Measurements from ENCODE around the gene TCERG1L. TPM values are rescaled to one million over a fixed set of nuclear protein-coding genes. Genes with fewer than 3 reads are reported as not detected.

Gene TCERG1L
- 0.05 and 0.12 TPM in 2 replicates for total RNA-seq

- Mint-ChIP-seq H3K27me3 (ENCODE audit: insufficient read depth) (peaks cover 39% of the 10 kb centered on the region), H3K36me3 (ENCODE audit: low read depth) (no peaks in the 10 kb centered on the region), H3K4me3 (no peak within 1 kb of the TSS), H3K27ac (no peak within 1 kb of the TSS), H3K4me1 (ENCODE audit: low read depth) (no peaks in the 10 kb centered on the region), H3K9me3 (no peaks in the 10 kb centered on the region)
- no peak for DNase-seq (ENCODE audit: low spot score)
- intact Hi-C loops (cut with micrococcal nuclease) = no loop called here
These were observed at the start of gene TCERG1L for GRCh38 chr10:131311661-131312477. TCERG1L (minus strand) TSS chr10:131311721; CDS start chr10:131311635, 86 bp downstream.

GRCh38 chr10:131358741-131359442 lies 47.4 kb upstream of the TCERG1L start:
- no peaks in the 10 kb centered on the region for H3K4me1 Mint-ChIP-seq (ENCODE audit: low read depth)
- H3K4me3 Mint-ChIP-seq = no peak overlapping the region
- no peaks in the 10 kb centered on the region for H3K27me3 Mint-ChIP-seq (ENCODE audit: insufficient read depth)
- no peaks in the 10 kb centered on the region for H3K36me3 Mint-ChIP-seq (ENCODE audit: low read depth)
- no peak for DNase-seq (ENCODE audit: low spot score)
- H3K9me3 Mint-ChIP-seq = no peaks in the 10 kb centered on the region
- intact Hi-C loops (cut with micrococcal nuclease) = no loop called here
- no peak overlapping the region for H3K27ac Mint-ChIP-seq

GRCh38 chr10:131356442-131356841 lies 44.9 kb upstream of the TCERG1L start:
- H3K9me3 Mint-ChIP-seq = no peaks in the 10 kb centered on the region
- H3K4me1 Mint-ChIP-seq (ENCODE audit: low read depth) = no peaks in the 10 kb centered on the region
- no peak overlapping the region for H3K4me3 Mint-ChIP-seq
- H3K36me3 Mint-ChIP-seq (ENCODE audit: low read depth) = no peaks in the 10 kb centered on the region
- DNase-seq (ENCODE audit: low spot score) = no peak
- H3K27me3 Mint-ChIP-seq (ENCODE audit: insufficient read depth) = no peaks in the 10 kb centered on the region
- H3K27ac Mint-ChIP-seq = no peak overlapping the region
- intact Hi-C loops (cut with micrococcal nuclease) = no loop called here

GRCh38 chr10:131355881-131356280 lies 44.4 kb upstream of the TCERG1L start:
- intact Hi-C loops (cut with micrococcal nuclease) = no loop called here

GRCh38 chr10:131355056-131355455 lies 43.5 kb upstream of the TCERG1L start:
- H3K27ac Mint-ChIP-seq = no peak overlapping the region
- intact Hi-C loops (cut with micrococcal nuclease) = no loop called here
- no peak for DNase-seq (ENCODE audit: low spot score)
- H3K27me3 Mint-ChIP-seq (ENCODE audit: insufficient read depth) = no peaks in the 10 kb centered on the region
- H3K4me1 Mint-ChIP-seq (ENCODE audit: low read depth) = no peaks in the 10 kb centered on the region
- no peaks in the 10 kb centered on the region for H3K9me3 Mint-ChIP-seq
- no peaks in the 10 kb centered on the region for H3K36me3 Mint-ChIP-seq (ENCODE audit: low read depth)
- H3K4me3 Mint-ChIP-seq = no peak overlapping the region

More at GRCh38 chr10:131355881-131356280, 44.4 kb upstream of the TCERG1L start:
- H3K4me3 Mint-ChIP-seq = no peak overlapping the region
- H3K9me3 Mint-ChIP-seq = no peaks in the 10 kb centered on the region
- H3K27ac Mint-ChIP-seq = no peak overlapping the region
- no peaks in the 10 kb centered on the region for H3K36me3 Mint-ChIP-seq (ENCODE audit: low read depth)
- no peak for DNase-seq (ENCODE audit: low spot score)
- H3K27me3 Mint-ChIP-seq (ENCODE audit: insufficient read depth) = no peaks in the 10 kb centered on the region
- H3K4me1 Mint-ChIP-seq (ENCODE audit: low read depth) = no peaks in the 10 kb centered on the region

GRCh38 chr10:131354380-131354779 lies 42.9 kb upstream of the TCERG1L start:
- no peak overlapping the region for H3K27ac Mint-ChIP-seq

GRCh38 chr10:131352765-131353290 lies 41.3 kb upstream of the TCERG1L start:
- DNase-seq (ENCODE audit: low spot score) = no peak
- no peak overlapping the region for H3K4me3 Mint-ChIP-seq
- no peak overlapping the region for H3K27ac Mint-ChIP-seq
- intact Hi-C loops (cut with micrococcal nuclease) = no loop called here
- H3K36me3 Mint-ChIP-seq (ENCODE audit: low read depth) = no peaks in the 10 kb centered on the region
- no peaks in the 10 kb centered on the region for H3K4me1 Mint-ChIP-seq (ENCODE audit: low read depth)
- H3K9me3 Mint-ChIP-seq = no peaks in the 10 kb centered on the region
- H3K27me3 Mint-ChIP-seq (ENCODE audit: insufficient read depth) = no peaks in the 10 kb centered on the region

More at GRCh38 chr10:131354380-131354779, 42.9 kb upstream of the TCERG1L start:
- DNase-seq (ENCODE audit: low spot score) = no peak
- H3K36me3 Mint-ChIP-seq (ENCODE audit: low read depth) = no peaks in the 10 kb centered on the region
- no peaks in the 10 kb centered on the region for H3K27me3 Mint-ChIP-seq (ENCODE audit: insufficient read depth)
- intact Hi-C loops (cut with micrococcal nuclease) = no loop called here
- no peaks in the 10 kb centered on the region for H3K9me3 Mint-ChIP-seq
- H3K4me1 Mint-ChIP-seq (ENCODE audit: low read depth) = no peaks in the 10 kb centered on the region
- H3K4me3 Mint-ChIP-seq = no peak overlapping the region

GRCh38 chr10:131350660-131351059 lies 39.1 kb upstream of the TCERG1L start:
- Mint-ChIP-seq H3K36me3 (ENCODE audit: low read depth) (no peaks in the 10 kb centered on the region), H3K27me3 (ENCODE audit: insufficient read depth) (no peaks in the 10 kb centered on the region), H3K4me1 (ENCODE audit: low read depth) (no peaks in the 10 kb centered on the region), H3K4me3 (no peak overlapping the region), H3K27ac (no peak overlapping the region), H3K9me3 (peaks cover 5% of the 10 kb centered on the region)
- DNase-seq (ENCODE audit: low spot score) = no peak
- intact Hi-C loops (cut with micrococcal nuclease) = no loop called here

- intact Hi-C loops (cut with micrococcal nuclease) = no loop called here
- Mint-ChIP-seq H3K4me3 (no peak overlapping the region), H3K36me3 (ENCODE audit: low read depth) (no peaks in the 10 kb centered on the region), H3K4me1 (ENCODE audit: low read depth) (no peaks in the 10 kb centered on the region), H3K27me3 (ENCODE audit: insufficient read depth) (no peaks in the 10 kb centered on the region), H3K27ac (no peak overlapping the region), H3K9me3 (peaks cover 5% of the 10 kb centered on the region)
- DNase-seq (ENCODE audit: low spot score) = no peak
These were observed 38.7 kb upstream of the TCERG1L start for GRCh38 chr10:131350245-131350644.

- Mint-ChIP-seq H3K9me3 (peaks cover 5% of the 10 kb centered on the region), H3K27ac (no peak overlapping the region), H3K27me3 (ENCODE audit: insufficient read depth) (no peaks in the 10 kb centered on the region), H3K36me3 (ENCODE audit: low read depth) (no peaks in the 10 kb centered on the region), H3K4me1 (ENCODE audit: low read depth) (no peaks in the 10 kb centered on the region), H3K4me3 (no peak overlapping the region)
- DNase-seq (ENCODE audit: low spot score) = no peak
- intact Hi-C loops (cut with micrococcal nuclease) = no loop called here
These were observed 34.9 kb upstream of the TCERG1L start for GRCh38 chr10:131346456-131346855.

GRCh38 chr10:131345691-131346090 lies 34.2 kb upstream of the TCERG1L start:
- H3K4me1 Mint-ChIP-seq (ENCODE audit: low read depth) = no peaks in the 10 kb centered on the region

GRCh38 chr10:131344747-131345146 lies 33.2 kb upstream of the TCERG1L start:
- no peak overlapping the region for H3K4me3 Mint-ChIP-seq
- H3K9me3 Mint-ChIP-seq = peaks cover 5% of the 10 kb centered on the region
- no peak overlapping the region for H3K27ac Mint-ChIP-seq
- no peak for DNase-seq (ENCODE audit: low spot score)
- no peaks in the 10 kb centered on the region for H3K36me3 Mint-ChIP-seq (ENCODE audit: low read depth)
- H3K27me3 Mint-ChIP-seq (ENCODE audit: insufficient read depth) = no peaks in the 10 kb centered on the region
- intact Hi-C loops (cut with micrococcal nuclease) = no loop called here
- no peaks in the 10 kb centered on the region for H3K4me1 Mint-ChIP-seq (ENCODE audit: low read depth)

More at GRCh38 chr10:131345691-131346090, 34.2 kb upstream of the TCERG1L start:
- intact Hi-C loops (cut with micrococcal nuclease) = no loop called here
- Mint-ChIP-seq H3K27me3 (ENCODE audit: insufficient read depth) (no peaks in the 10 kb centered on the region), H3K27ac (no peak overlapping the region), H3K9me3 (peaks cover 5% of the 10 kb centered on the region), H3K36me3 (ENCODE audit: low read depth) (no peaks in the 10 kb centered on the region), H3K4me3 (no peak overlapping the region)
- DNase-seq (ENCODE audit: low spot score) = no peak

- Mint-ChIP-seq H3K9me3 (no peaks in the 10 kb centered on the region), H3K4me1 (ENCODE audit: low read depth) (no peaks in the 10 kb centered on the region), H3K27me3 (ENCODE audit: insufficient read depth) (no peaks in the 10 kb centered on the region), H3K36me3 (ENCODE audit: low read depth) (no peaks in the 10 kb centered on the region), H3K27ac (no peak overlapping the region), H3K4me3 (no peak overlapping the region)
- DNase-seq (ENCODE audit: low spot score) = no peak
- intact Hi-C loops (cut with micrococcal nuclease) = no loop called here
These were observed 26.2 kb upstream of the TCERG1L start for GRCh38 chr10:131337741-131338140.

Data from activated T-helper 1 cell treated with anti-CD3 and anti-CD28 coated beads, Interleukin-12 subunit alpha, Interleukin-12 subunit beta, Interleukin-2, Interleukin-4 antibody, amounts not matched to agents 30 ng/mL and 10 ng/mL and 1 ng/mL, durations not matched to agents 14 hours and 24 hours and 36 hours (primary cell).